ENCODE data around the gene SPATA3.

The SPATA3 gene

GRCh38 chr2:230995821-230996220 is at the start of gene SPATA3:
SPATA3 (plus strand) TSS chr2:230996121; CDS start chr2:230996234, 113 bp downstream.
- DNase-seq (ENCODE audit: low read depth), result no peak
- Histone ChIP-seq H3K9me3 (ENCODE audit: control insufficient read depth, low read length) (peaks cover 7% of the 10 kb centered on the region), H3K27me3 (replicated peaks; ENCODE audit: control insufficient read depth, insufficient read depth, low read length) (peaks cover 55% of the 10 kb centered on the region), H3K9ac (ENCODE audit: low read length) (no peak within 1 kb of the TSS), H3K36me3 (ENCODE audit: control insufficient read depth, insufficient read depth, low read length, severe bottlenecking) (no peaks in the 10 kb centered on the region), H3K4me3 (ENCODE audit: low read length) (no peak within 1 kb of the TSS), H3K4me1 (ENCODE audit: control insufficient read depth, insufficient read depth, low read length) (peaks cover 15% of the 10 kb centered on the region)

- no peaks in the 10 kb centered on the region for H3K36me3 ChIP-seq (ENCODE audit: control insufficient read depth, insufficient read depth, low read length, severe bottlenecking)
- peaks cover 37% of the 10 kb centered on the region for H3K27me3 ChIP-seq (replicated peaks; ENCODE audit: control insufficient read depth, insufficient read depth, low read length)
- H3K9me3 ChIP-seq (ENCODE audit: control insufficient read depth, low read length), result no peaks in the 10 kb centered on the region
- H3K4me1 ChIP-seq (ENCODE audit: control insufficient read depth, insufficient read depth, low read length), result peaks cover 4% of the 10 kb centered on the region
- no peak overlapping the region for H3K4me3 ChIP-seq (ENCODE audit: low read length)
- H3K9ac ChIP-seq (ENCODE audit: low read length), result no peak overlapping the region
- no peak for DNase-seq (ENCODE audit: low read depth)
Observed at GRCh38 chr2:230946429-230947234, 49.3 kb upstream of the SPATA3 start.

GRCh38 chr2:230947235-230947576 is 48.7 kb upstream of the SPATA3 start:
- Histone ChIP-seq H3K9ac (ENCODE audit: low read length) (no peak overlapping the region), H3K36me3 (ENCODE audit: control insufficient read depth, insufficient read depth, low read length, severe bottlenecking) (no peaks in the 10 kb centered on the region), H3K27me3 (replicated peaks; ENCODE audit: control insufficient read depth, insufficient read depth, low read length) (peaks cover 36% of the 10 kb centered on the region), H3K4me3 (ENCODE audit: low read length) (no peak overlapping the region), H3K9me3 (ENCODE audit: control insufficient read depth, low read length) (no peaks in the 10 kb centered on the region), H3K4me1 (ENCODE audit: control insufficient read depth, insufficient read depth, low read length) (peaks cover 9% of the 10 kb centered on the region)
- DNase-seq (ENCODE audit: low read depth), result no peak

- Histone ChIP-seq H3K9ac (ENCODE audit: low read length) (no peak overlapping the region), H3K4me1 (ENCODE audit: control insufficient read depth, insufficient read depth, low read length) (peaks cover 9% of the 10 kb centered on the region), H3K9me3 (ENCODE audit: control insufficient read depth, low read length) (no peaks in the 10 kb centered on the region), H3K36me3 (ENCODE audit: control insufficient read depth, insufficient read depth, low read length, severe bottlenecking) (no peaks in the 10 kb centered on the region), H3K4me3 (ENCODE audit: low read length) (no peak overlapping the region), H3K27me3 (replicated peaks; ENCODE audit: control insufficient read depth, insufficient read depth, low read length) (peaks cover 32% of the 10 kb centered on the region)
- DNase-seq (ENCODE audit: low read depth), result no peak
Observed at GRCh38 chr2:230947908-230948365, 48.0 kb upstream of the SPATA3 start.

GRCh38 chr2:230949966-230950873 is 45.7 kb upstream of the SPATA3 start:
- Histone ChIP-seq H3K9ac (ENCODE audit: low read length) (no peak overlapping the region), H3K4me1 (ENCODE audit: control insufficient read depth, insufficient read depth, low read length) (peaks cover 9% of the 10 kb centered on the region), H3K27me3 (replicated peaks; ENCODE audit: control insufficient read depth, insufficient read depth, low read length) (peaks cover 13% of the 10 kb centered on the region), H3K4me3 (ENCODE audit: low read length) (no peak overlapping the region), H3K9me3 (ENCODE audit: control insufficient read depth, low read length) (no peaks in the 10 kb centered on the region), H3K36me3 (ENCODE audit: control insufficient read depth, insufficient read depth, low read length, severe bottlenecking) (no peaks in the 10 kb centered on the region)
- no peak for DNase-seq (ENCODE audit: low read depth)

- Histone ChIP-seq H3K9ac (ENCODE audit: low read length) (no peak overlapping the region), H3K4me1 (ENCODE audit: control insufficient read depth, insufficient read depth, low read length) (peaks cover 9% of the 10 kb centered on the region), H3K27me3 (replicated peaks; ENCODE audit: control insufficient read depth, insufficient read depth, low read length) (peaks cover 13% of the 10 kb centered on the region), H3K9me3 (ENCODE audit: control insufficient read depth, low read length) (no peaks in the 10 kb centered on the region), H3K36me3 (ENCODE audit: control insufficient read depth, insufficient read depth, low read length, severe bottlenecking) (no peaks in the 10 kb centered on the region), H3K4me3 (ENCODE audit: low read length) (no peak overlapping the region)
- DNase-seq (ENCODE audit: low read depth), result no peak
Observed at GRCh38 chr2:230950874-230951339, 45.0 kb upstream of the SPATA3 start.

GRCh38 chr2:230951396-230951795 is 44.5 kb upstream of the SPATA3 start:
- Histone ChIP-seq H3K27me3 (replicated peaks; ENCODE audit: control insufficient read depth, insufficient read depth, low read length) (peaks cover 13% of the 10 kb centered on the region), H3K4me1 (ENCODE audit: control insufficient read depth, insufficient read depth, low read length) (peaks cover 9% of the 10 kb centered on the region), H3K9ac (ENCODE audit: low read length) (no peak overlapping the region), H3K36me3 (ENCODE audit: control insufficient read depth, insufficient read depth, low read length, severe bottlenecking) (no peaks in the 10 kb centered on the region), H3K4me3 (ENCODE audit: low read length) (no peak overlapping the region), H3K9me3 (ENCODE audit: control insufficient read depth, low read length) (no peaks in the 10 kb centered on the region)
- no peak for DNase-seq (ENCODE audit: low read depth)

GRCh38 chr2:230952226-230952956 is 43.5 kb upstream of the SPATA3 start:
- H3K4me3 ChIP-seq (ENCODE audit: low read length), result no peak overlapping the region
- H3K9me3 ChIP-seq (ENCODE audit: control insufficient read depth, low read length), result no peaks in the 10 kb centered on the region
- DNase-seq (ENCODE audit: low read depth), result no peak
- H3K4me1 ChIP-seq (ENCODE audit: control insufficient read depth, insufficient read depth, low read length), result peaks cover 13% of the 10 kb centered on the region
- peaks cover 17% of the 10 kb centered on the region for H3K27me3 ChIP-seq (replicated peaks; ENCODE audit: control insufficient read depth, insufficient read depth, low read length)
- no peaks in the 10 kb centered on the region for H3K36me3 ChIP-seq (ENCODE audit: control insufficient read depth, insufficient read depth, low read length, severe bottlenecking)
- H3K9ac ChIP-seq (ENCODE audit: low read length), result no peak overlapping the region

GRCh38 chr2:230953845-230954244 is 42.1 kb upstream of the SPATA3 start:
- Histone ChIP-seq H3K27me3 (replicated peaks; ENCODE audit: control insufficient read depth, insufficient read depth, low read length) (peaks cover 17% of the 10 kb centered on the region), H3K36me3 (ENCODE audit: control insufficient read depth, insufficient read depth, low read length, severe bottlenecking) (no peaks in the 10 kb centered on the region), H3K9ac (ENCODE audit: low read length) (no peak overlapping the region), H3K9me3 (ENCODE audit: control insufficient read depth, low read length) (no peaks in the 10 kb centered on the region), H3K4me1 (ENCODE audit: control insufficient read depth, insufficient read depth, low read length) (peaks cover 13% of the 10 kb centered on the region), H3K4me3 (ENCODE audit: low read length) (no peak overlapping the region)
- DNase-seq (ENCODE audit: low read depth), result no peak

GRCh38 chr2:230954746-230955145 is 41.2 kb upstream of the SPATA3 start:
- H3K4me1 ChIP-seq (ENCODE audit: control insufficient read depth, insufficient read depth, low read length), result peaks cover 13% of the 10 kb centered on the region
- H3K27me3 ChIP-seq (replicated peaks; ENCODE audit: control insufficient read depth, insufficient read depth, low read length), result peaks cover 17% of the 10 kb centered on the region
- H3K9ac ChIP-seq (ENCODE audit: low read length), result no peak overlapping the region
- no peaks in the 10 kb centered on the region for H3K36me3 ChIP-seq (ENCODE audit: control insufficient read depth, insufficient read depth, low read length, severe bottlenecking)
- no peak for DNase-seq (ENCODE audit: low read depth)
- no peak overlapping the region for H3K4me3 ChIP-seq (ENCODE audit: low read length)
- H3K9me3 ChIP-seq (ENCODE audit: control insufficient read depth, low read length), result no peaks in the 10 kb centered on the region
